Fibroblast of villous mesenchyme (primary cell): Measurements from ENCODE around the gene GIPC3. TPM values are rescaled to one million over a fixed set of nuclear protein-coding genes. Genes with fewer than 3 reads are reported as not detected.

ENCODE experiments used
- DNase-seq: peaks from one replicate; pipeline ENCODE4 v3.0.0-alpha.2; 2010; ENCODE audit warnings: low read depth
- H3K4me3 ChIP-seq: 2 replicates; pipeline ENCODE4 v1.5.1; 2011; ENCODE audit warnings: low read depth, mild to moderate bottlenecking, low read length
- CTCF ChIP-seq: IDR thresholded peaks from 2 replicates; pipeline ENCODE4 v1.5.1; 2012; ENCODE audit warnings: low read depth, mild to moderate bottlenecking, low read length; ENCODE audit not compliant: insufficient read depth
- total RNA-seq: library from RNA; depleted of rRNA; stranded (reverse); fragments of >200 nt; gene quantifications from 2 replicates; pipeline ENCODE4 v1.2.3, GENCODE V29; 2012

Gene GIPC3, protein sequence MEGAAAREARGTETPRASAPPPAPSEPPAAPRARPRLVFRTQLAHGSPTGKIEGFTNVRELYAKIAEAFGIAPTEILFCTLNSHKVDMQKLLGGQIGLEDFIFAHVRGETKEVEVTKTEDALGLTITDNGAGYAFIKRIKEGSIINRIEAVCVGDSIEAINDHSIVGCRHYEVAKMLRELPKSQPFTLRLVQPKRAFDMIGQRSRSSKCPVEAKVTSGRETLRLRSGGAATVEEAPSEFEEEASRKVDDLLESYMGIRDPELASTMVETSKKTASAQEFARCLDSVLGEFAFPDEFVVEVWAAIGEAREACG
- total RNA-seq = 0.32 and 0.43 TPM in 2 replicates

DNA sequence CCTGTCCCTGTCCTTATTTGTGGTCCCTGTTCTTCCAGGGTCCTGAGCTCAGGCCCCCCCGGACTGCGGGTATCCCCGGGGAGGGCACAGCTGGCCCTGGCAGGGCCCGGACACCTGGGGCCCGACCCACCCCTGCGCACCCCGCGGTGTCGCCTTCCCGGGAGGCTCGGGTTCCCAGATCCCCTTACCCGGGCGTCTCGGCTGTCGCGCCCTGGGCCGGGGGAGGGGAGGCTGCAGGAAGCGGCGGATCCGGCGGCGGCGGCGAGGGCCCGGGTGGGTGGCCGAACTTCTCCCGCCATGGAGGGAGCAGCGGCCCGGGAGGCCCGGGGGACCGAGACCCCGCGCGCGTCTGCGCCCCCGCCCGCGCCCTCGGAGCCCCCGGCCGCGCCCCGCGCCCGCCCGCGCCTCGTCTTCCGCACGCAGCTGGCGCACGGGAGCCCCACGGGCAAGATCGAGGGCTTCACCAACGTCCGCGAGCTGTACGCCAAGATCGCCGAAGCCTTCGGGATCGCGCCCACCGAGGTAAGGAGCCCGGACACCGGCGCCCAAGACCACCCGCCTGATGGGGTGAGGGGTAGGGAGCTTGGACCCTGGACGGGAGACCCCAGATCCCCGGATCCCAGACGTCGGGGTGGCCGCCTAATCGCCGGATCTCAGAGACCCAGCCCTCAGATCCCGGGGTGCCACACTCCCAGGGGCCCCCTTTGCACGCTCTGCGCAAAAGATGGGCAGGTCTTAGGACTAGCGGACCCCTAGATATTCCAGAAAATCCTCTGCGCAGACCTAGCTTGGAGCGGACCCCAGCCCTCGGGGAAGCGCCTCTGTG, at the start of gene GIPC3:
Gene GIPC3 (plus strand): TSS at position 178 of the 826 bp plus-strand sequence. CDS start 120 bp downstream, at position 298.
- no peak for DNase-seq
- H3K4me3 ChIP-seq = peak within 1 kb of the TSS; percentile 61
- TF ChIP-seq CTCF = no peak

GRCh38 chr19:3535563-3535965, 49.7 kb upstream of the GIPC3 start:
- no peak overlapping the region for H3K4me3 ChIP-seq
- DNase-seq = no peak
- no peak for TF ChIP-seq CTCF

GRCh38 chr19:3535981-3536380, 49.3 kb upstream of the GIPC3 start:
- no peak for TF ChIP-seq CTCF
- no peak overlapping the region for H3K4me3 ChIP-seq
- DNase-seq = no peak

- H3K4me3 ChIP-seq = no peak overlapping the region
- no peak for DNase-seq
- no peak for TF ChIP-seq CTCF
Observed at GRCh38 chr19:3536429-3537100, 48.7 kb upstream of the GIPC3 start.

- DNase-seq = no peak
- H3K4me3 ChIP-seq = no peak overlapping the region
- TF ChIP-seq CTCF = no peak
Observed at GRCh38 chr19:3537101-3537437, 48.2 kb upstream of the GIPC3 start.

- no peak overlapping the region for H3K4me3 ChIP-seq
- no peak for TF ChIP-seq CTCF
- no peak for DNase-seq
Observed at GRCh38 chr19:3537438-3538240, 47.6 kb upstream of the GIPC3 start.
